Hippocampal formation (tissue), 2 donors: ENCODE results near the gene FCMR.
"Not testable (repeated sequence)": the region's sequence is repeated elsewhere in the genome, so short reads cannot be mapped to it uniquely, and the experiment has no call there.

ENCODE experiments used
- DNase-seq, 2 donors: peaks; one replicate each; lab custom pipeline; 2025; lab: John Stamatoyannopoulos, UW

The FCMR gene

DNA sequence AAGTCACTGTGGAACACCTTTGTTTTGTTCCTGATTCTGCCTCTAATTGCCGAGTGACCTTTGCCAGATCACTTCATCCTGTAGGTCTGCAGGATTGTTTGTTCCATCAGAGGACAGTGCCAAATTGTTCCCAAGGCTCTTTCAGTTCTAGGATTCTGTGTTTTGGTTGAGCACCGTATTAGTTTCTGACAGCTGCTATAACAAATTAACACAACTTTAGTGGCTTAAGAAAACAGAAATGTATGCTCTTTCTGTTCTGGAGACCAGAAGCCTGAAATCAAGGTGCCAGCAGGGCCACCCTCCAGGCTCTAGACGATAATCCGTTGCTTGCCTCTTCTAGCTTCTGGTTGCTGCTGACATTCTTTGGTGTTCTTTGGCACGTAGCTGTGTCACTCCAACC lies 27.9 kb upstream of the FCMR start:
- no peak for DNase-seq

GRCh38 chr1:206949208-206949607 lies 27.5 kb upstream of the FCMR start:
- no peak for DNase-seq

GRCh38 chr1:206947255-206947654 lies 25.5 kb upstream of the FCMR start:
- no peak for DNase-seq

DNA sequence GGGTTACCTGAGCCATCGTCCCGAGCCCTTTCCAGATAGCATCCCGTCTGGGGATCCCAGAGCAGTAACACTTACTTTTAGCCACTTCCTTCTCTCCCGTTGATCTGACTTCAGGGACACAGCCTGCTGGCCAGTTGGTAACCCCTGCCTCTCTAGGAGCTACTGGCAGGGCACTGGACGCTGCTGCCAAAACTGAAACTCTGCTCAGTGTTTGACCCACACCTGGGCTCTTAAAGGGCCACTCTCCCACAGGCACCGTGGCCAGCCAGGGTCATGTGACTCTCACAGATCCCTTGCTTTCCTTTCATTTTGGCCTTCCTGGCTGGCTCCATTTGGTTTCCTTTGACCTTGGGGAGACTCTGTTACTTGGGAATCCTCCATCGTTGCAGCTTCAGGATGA lies 24.5 kb upstream of the FCMR start, which contains the start of gene PIGR:
Gene PIGR (minus strand): TSS at position 206 of the 400 bp plus-strand sequence. CDS start 5,935 bp downstream, outside the sequence.
- DNase-seq: no peak

DNA sequence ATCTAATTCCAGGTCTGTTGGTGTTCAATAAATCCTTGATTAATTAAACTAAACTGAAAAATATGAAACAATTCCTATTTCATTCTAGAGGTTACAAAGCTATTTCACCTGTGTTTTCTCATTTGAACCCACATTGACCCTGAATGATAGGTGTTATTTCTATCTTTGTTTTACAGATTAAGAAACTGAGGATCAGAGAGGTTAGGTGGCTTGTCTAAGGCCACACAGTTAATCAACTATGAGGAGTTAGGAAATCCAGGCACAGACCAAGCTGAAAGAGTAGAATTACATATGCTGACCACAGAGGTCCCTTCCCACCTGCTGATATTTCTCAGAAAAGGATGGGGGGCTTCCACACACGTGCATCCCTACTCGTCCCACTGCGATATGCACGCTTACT lies 24.0 kb upstream of the FCMR start:
- no peak for DNase-seq

- DNase-seq: no peak
Measured at GRCh38 chr1:206944703-206945102, 23.0 kb upstream of the FCMR start.

- DNase-seq: no peak
Measured at GRCh38 chr1:206941766-206942418, 20.2 kb upstream of the FCMR start.

- no peak for DNase-seq
Measured at GRCh38 chr1:206940588-206940936, 18.8 kb upstream of the FCMR start.

DNA sequence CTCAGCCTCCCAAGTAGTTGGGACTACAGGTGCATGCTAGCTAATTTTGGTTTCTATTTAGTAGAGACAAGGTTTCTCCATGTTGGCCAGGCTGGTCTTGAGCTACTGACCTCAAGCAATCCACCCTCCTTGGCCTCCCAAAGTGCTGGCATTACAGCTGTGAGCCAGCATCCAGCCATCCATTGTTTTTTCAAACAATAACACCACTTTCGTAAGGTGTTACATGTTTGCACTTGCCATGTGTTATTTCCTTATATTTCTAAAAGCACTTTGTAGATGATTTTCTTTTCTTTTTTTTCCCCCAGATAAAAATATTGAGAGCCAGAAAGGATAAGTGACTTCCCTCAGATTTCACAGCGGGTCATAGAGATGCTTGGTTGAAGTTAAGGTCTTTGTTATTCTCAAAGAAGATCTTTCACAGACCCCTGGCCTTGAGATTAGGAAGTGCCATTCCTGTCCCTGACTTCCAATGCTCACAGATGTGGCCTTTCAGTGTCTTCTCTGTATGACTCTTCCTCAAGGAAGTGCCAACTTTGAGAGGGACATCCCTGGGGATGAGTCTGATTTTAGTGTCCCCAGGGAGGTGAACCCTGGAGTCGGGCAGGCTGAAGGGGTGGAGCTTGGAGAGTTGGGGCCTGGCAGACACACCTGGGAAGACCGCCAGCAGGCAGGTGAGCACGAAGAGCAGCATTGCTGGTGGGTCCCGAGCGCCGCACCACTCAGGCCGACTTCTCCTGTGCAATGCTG lies 18.3 kb upstream of the FCMR start:
- no peak for DNase-seq

DNA sequence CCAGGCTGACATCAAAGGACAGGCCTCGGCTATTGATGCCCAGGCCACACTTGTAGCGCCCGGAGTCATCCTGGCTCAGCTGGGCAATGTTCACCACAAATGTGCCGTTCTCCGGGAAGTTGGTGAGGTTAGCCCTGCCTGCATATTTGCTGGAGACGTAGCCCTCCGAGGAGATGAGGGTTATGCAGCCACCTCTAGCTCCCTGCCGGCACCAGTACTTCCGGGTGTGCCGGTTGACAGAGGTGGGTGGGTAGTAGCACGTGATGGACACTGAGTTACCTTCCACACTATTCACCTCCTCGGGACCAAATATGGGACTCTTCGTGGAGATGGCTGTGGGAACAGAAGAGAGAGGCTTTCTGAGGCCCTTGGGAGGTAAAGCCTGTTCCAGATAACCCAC lies 17.4 kb upstream of the FCMR start:
- no peak for DNase-seq

- no peak for DNase-seq
Measured at GRCh38 chr1:206937425-206937824, 15.7 kb upstream of the FCMR start.

GRCh38 chr1:206935491-206936067 lies 13.8 kb upstream of the FCMR start:
- DNase-seq: no peak

DNA sequence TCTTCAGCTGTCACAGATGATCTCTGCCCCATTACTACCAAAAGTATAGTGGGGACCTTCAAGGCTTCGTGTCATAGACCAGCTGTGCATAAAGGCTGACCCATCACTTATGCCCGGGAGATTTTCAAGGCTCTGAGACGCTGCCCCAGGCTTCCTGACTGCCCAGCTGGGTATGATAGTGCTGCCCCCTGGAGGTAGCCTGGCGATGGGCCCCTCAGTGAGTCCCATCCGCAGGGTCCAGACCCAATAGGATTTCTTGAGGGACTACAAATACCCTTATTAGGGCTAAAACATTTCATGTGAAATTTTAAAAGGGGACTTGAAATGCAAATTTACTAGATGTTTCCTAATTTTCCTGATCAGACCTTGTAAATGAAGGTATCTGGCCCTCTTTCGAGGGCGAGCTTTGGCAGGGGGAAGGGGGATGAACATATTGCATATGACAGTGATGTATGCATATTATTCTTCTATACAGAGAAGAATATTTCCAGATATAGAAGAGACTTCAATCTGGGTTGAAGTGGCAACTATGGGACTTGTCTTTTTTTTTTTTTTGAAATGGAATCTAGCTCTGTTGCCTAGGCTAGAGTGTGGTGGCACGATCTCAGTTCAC lies 11.7 kb upstream of the FCMR start:
- DNase-seq: no peak

GRCh38 chr1:206932177-206932576 lies 10.4 kb upstream of the FCMR start:
- no peak for DNase-seq

DNA sequence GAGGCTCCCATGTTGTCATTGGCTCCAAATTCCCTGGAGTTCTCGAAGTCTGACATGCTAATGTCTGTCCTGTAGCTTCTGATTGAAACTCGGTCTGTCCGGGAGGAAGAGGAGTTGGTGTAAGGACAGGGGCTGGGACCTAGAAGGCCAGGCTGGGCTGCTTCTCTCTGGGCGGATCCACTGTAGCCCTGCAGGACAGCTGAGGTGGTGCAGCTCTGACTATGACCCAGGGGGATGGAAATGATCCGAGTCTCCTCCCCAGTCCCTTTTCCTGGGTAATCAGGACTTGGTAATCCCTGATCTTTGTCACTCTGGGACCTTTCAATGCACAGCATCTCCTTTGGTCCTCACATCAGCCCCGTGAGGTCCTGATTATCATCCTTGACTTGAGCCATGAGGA lies 10.0 kb upstream of the FCMR start:
- no peak for DNase-seq

GRCh38 chr1:206930210-206930798 lies 8.6 kb upstream of the FCMR start:
- no peak for DNase-seq

GRCh38 chr1:206929524-206929923 lies 7.8 kb upstream of the FCMR start:
- DNase-seq: no peak

DNA sequence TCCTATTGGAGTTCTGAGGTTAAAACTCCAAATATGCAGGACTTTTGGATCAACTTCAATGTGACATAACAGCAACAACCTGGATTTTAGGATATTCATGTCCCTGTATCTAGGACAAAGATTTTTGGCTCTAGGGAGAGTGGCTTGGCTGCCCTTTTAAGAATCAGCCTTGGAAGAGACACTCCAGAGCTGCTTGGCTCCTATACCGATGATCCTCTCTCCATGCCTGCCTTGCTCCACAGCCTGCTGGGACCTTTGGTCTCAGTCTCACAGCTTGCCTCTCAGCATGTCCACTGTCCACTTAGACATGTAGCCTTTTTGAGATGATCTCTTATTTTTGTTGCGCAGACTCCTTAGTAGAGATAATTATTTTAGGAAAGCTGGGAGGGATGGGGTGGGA lies 4.5 kb upstream of the FCMR start:
- no peak for DNase-seq

GRCh38 chr1:206925106-206925736 lies 3.5 kb upstream of the FCMR start:
- no peak for DNase-seq

DNA sequence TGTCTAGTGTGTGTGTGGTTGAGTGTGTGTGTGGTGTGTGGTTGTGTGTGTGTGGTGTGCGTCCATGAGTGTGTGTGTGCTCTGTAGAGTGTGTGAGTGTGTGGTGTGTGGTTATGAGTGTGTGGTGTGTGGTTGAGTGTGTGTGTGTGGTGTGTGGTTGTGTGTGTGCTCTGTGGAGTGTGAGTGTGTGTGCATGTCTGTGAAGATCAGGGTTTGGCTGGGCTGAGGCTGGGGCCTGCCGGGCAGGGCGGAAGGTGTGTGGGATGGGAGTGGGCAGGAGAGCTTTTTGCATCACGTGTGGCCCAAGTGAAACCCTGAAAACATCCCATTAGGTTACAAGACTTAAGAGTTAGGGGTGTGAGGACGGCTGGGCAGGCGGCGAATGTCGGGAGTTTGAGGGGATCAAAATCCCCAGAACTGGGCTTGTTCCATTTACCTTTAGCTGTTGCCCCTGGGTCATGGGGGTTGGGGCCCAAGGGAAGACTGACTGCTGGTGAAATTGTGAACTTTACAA lies 2.9 kb upstream of the FCMR start:
- no peak for DNase-seq

GRCh38 chr1:206923961-206924557 lies 2.3 kb upstream of the FCMR start:
- not testable (repeated sequence) for DNase-seq
